ENCODE measurements around the gene SLC6A12.

- no peak for TF ChIP-seq POLR2A (IDR thresholded peaks at IDR 0.05)
- TF ChIP-seq EP300 (IDR thresholded peaks at IDR 0.05) = no peak
These were observed 1.6 kb downstream of the SLC6A12 start for GRCh38 chr12:212415-212714.
